GM19324 (cell line): ENCODE data around the gene CLCN7.
A peak's percentile ranks its signal among the peaks of the same experiment; 100 is the strongest.

Experiments
- ATAC-seq: cut with Tn5 transposase; IDR thresholded peaks from one replicate; pipeline ENCODE4 v1.9.1; 2021; ENCODE audit warnings: mild to moderate bottlenecking, moderate library complexity; ENCODE audit not compliant: unreplicated experiment, low FRiP score

CLCN7 gene

DNA sequence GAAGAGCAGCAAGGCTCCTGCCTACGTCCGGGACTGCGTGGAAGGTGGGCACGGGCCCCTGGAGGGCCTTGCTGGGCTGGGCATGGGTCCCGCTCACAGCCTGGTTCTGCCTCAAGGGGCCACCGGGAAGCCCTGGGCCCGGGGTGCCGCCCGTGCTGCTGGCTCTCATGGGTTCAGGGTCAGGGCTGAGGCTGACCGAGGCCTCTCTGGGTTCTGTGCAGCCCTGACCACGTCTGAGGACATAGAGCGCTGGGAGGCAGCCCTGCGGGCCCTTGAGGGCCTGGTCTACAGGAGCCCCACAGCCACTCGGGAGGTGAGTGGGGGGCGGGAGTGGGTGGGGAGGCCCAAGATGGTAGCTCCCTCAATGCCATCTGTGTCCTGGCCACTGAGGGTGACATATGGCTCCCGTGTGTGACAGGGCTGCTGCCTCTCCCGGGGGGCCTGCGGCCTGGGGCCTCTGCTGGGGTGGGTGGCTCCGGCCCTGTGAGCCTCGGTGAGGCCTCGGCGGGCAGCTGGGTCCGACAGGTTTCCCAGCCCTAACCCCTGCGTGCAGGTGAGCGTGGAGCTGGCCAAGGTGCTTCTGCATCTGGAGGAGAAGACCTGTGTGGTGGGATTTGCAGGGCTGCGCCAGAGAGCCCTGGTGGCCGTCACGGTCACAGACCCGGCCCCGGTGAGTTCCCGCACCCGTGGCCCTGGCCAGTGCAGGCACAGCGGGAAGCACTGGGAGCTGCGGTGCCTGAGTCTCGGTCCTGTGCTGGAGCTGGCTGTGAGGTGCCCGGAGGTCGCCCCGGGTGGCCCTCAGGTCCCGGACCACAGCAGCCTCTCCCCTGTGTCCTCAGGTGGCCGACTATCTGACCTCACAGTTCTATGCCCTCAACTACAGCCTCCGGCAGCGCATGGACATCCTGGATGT lies 27.5 kb upstream of the CLCN7 start:
- ATAC-seq, result no peak

DNA sequence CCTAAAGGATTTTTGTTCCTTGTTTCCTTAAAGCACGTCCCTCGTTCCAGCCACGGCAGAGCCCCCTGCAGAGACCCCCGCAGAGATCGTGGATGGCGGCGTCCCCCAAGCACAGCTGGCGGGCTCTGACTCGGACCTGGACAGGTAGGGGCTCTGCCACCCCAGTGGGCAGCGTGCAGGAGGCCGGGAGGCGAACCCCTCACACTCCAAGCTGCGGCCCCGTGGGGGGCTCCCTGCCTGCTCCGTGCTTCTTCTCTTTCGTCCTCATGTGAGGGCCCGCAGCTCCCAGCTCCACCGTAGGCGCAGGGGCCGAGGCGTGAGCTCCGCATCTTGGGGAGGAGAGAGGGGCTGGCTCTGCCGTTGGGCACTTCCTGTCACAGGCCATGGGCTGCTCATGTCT lies 26.8 kb upstream of the CLCN7 start:
- ATAC-seq, result no peak

DNA sequence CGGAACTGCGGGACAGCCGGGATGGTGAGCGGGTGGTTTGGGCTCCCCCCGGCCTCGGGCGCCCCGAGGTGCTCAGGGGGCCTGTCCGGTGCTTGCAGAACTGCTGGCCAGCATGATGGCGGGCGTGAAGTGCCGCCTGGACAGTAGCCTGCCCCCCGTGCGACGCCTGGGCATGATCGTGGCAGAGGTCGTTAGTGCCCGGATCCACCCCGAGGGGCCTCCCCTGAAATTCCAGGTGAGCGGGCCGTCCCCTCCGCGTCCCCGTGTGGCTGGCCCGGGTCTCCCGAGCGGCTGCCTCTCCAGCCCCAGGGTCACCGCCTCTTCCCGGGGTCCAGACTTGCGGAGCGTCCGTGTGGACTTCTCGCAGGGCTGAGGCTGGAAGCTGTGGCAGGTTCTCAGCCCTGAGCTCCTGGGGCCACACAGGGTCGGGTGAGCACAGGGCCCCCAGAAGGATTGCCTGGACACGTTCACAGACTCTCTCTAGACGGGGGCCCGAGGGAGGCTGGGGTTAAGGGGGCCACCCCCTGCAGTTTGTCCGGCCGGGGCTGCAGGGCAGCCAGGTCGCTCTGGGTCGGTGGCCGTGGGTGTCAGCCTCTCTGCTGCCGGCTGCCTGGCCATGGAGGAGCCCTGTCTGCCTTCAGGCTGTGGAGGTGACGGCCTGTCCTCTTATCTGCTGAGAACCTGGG lies 25.8 kb upstream of the CLCN7 start:
- ATAC-seq, result no peak

DNA sequence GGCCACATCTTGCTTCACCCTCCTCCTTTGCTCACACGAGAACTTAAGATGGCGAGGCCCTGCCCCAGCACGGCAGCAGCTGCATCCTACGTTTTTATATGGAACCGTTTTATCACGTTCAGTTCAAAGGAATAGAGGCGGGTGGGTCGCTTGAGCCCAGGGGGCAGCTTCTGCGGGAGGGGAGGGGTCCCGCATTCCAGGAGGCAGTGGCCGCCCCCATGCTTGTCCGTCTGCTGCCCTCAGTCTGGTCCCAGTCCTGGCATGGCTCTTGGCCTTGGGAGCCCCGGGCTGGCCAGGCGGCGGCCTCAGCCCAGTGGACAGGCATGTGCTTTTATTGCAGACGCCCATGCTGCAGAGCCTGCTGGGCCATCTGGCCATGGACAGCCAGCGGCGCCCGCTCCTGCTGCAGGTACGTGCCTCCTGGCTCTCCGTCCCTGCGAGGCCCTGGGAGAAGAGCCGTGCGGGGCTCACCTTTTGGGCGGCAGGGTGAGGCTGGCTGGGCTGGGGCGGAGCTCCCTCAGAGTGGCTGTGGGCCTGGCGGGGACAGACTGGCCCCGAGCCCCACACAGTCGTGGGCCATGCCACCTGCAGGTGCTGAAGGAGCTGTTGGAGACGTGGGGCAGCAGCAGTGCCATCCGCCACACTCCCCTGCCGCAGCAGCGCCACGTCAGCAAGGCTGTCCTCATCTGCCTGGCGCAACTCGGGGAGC lies 25.1 kb upstream of the CLCN7 start:
- no peak for ATAC-seq

DNA sequence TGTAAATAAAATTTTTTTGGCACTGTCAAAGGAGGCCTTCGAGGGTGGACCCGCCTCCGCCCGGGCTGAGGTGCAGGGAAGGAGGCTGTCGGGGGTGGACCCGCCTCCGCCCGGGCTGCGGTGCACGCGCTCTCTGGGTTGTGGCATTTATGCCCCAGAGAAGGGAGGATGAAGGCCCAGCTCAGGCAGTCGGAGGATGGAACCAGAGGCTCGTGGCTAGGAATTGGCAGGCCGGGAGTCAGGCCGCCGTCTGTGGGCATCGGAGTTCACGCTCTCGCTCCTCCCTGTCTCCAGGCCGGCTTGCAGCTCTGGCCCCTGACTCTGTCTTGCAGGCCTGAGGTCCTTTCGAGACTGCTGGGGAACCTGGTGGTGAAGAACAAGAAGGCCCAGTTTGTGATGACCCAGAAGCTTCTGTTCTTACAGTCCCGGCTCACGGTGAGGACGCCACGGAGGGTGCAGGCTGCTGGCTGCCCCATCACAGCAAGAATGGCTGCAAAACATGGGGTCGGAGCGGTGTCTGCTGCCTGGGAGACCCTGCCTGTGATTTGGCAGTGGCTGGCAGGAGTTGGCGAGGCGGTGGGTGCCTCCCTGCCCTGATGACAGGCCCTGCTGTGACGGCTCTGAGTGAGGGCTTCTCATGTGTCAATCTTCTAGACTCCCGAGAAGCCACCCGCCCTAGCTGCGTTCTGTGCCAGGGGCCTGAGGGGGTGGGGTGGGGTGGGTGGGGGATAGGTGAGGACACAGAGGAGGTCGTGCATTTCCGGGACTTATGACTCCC lies 24.3 kb upstream of the CLCN7 start:
- no peak for ATAC-seq

DNA sequence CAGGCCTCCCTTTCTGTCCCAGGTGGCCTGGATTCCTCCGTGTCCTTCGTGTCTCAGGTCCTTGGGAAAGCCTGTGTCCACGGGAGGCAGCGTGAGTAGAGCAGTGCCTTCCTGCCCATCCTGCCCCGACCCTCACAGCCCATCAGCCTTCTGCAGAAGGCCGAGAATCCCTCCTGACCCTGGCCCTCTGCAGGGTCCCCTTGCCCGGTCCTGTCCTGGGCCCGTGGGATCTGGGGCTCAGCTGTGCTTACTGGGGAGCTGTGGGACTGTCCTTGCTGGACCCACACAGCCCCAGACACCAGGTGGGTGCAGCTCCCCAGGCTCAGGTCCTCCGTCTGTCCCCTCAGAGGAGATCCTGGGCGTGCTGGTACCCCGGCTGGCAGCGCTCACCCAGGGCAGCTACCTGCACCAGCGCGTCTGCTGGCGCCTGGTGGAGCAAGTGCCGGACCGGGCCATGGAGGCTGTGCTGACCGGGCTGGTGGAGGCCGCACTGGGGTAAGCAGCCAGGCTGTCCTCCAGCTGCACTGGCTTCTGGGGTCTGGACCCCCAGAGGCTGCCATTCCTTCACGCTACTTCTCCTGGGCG lies 22.3 kb upstream of the CLCN7 start:
- ATAC-seq, result no peak

DNA sequence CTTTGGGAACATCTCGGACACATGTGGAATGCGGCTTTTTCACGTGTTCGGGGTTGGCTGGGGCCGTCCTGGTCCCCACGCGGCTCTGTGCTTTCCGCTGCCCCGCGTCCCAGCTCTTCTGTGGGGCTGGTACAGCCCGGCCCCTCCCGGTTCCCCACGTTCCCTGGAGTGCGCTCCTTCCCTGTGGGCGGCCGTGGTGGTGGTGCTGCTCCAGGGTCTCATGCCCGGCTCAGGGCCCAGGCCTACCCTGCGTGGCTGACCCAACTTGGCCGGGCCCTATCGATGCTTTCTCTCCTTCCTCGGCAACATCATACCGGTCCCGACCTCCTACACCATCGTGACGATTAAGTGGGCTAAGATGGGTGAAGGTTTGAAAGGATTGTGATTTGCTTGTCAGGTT lies 21.6 kb upstream of the CLCN7 start:
- no peak for ATAC-seq

DNA sequence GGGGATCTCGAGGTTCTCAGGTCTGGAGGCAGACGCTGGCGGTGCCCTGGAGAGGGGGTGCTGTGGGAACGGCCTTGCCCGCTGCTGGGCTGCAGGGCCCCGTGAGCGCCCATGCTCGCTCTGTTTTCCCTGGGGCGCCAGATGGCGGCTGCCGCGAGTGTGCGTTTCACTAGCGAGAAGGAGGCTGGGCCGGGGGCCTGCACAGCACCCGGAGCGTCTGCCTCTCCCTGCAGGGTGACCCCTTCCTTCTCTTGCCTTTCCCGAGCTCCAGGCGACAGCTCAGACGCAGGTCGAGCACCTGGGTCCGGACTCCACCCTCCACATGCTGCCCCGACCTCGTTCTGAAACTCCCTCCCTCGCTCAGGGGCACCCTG lies 21.0 kb upstream of the CLCN7 start:
- no peak for ATAC-seq

DNA sequence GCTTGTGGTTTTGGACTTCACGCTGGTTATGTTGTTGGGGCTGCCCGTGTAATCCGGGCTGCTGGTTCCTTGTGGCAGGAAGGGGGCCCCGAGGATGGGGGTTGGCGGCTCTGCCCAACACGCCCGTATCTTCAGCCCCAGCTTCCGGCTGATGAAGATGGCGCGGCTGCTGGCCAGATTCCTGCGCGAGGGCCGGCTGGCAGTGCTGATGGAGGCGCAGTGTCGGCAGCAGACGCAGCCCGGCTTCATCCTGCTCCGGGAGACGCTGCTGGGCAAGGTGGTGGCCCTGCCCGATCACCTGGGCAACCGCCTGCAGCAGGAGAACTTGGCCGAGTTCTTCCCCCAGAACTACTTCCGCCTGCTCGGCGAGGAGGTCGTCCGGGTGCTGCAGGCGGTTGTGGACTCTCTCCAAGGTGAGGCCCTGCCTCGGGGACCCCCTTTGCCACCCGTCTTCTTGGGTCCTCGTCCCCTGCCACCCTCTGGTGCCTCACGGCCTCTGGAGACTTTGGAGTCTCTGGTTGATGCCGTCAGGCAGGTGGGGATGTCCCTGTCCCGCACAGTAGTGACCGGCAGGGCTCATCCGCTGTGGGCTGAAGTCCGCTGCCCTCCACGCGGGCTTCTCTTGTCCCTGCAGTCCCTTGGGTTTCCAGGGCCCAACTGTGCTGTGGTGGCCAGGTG lies 20.5 kb upstream of the CLCN7 start:
- no peak for ATAC-seq

DNA sequence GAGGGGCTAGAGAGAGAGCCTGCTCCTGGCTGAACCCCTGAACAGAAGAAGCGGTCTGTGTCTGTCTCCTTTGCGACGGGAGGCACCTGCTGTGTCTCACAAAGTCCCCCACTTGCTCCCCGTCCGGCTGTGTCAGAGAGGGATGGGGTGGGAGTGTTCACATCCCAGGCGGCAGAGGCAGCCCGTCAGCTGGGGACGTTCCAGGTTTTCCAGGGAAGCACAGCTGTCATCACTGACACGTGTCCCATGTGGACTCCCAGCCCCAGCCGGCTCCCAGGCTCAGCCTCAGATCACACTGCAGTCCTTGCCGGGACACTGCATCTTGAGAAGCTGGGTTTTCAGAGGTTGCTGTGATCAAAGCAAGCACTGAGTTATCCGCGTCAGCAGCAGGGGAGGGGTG lies 19.9 kb upstream of the CLCN7 start:
- no peak for ATAC-seq

DNA sequence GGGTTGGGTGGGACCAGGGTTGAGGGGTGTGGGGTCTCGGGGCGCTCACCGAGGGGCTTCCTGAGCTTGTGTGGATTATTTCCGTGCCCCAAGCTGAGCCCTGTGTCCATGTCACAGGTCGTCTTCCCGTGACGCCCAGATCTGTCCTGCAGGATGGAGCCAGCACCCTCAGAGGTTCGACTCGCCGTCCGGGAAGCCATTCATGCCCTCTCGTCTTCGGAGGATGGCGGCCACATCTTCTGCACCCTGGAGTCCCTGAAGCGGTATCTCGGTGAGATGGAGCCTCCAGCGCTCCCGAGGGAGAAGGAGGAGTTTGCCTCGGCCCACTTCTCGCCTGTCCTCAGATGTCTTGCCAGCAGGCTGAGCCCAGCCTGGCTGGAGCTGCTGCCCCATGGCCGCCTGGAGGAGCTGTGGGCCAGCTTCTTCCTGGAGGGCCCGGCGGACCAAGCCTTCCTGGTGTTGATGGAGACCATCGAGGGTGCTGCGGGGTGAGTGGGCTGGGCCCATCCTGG lies 19.4 kb upstream of the CLCN7 start:
- no peak for ATAC-seq

DNA sequence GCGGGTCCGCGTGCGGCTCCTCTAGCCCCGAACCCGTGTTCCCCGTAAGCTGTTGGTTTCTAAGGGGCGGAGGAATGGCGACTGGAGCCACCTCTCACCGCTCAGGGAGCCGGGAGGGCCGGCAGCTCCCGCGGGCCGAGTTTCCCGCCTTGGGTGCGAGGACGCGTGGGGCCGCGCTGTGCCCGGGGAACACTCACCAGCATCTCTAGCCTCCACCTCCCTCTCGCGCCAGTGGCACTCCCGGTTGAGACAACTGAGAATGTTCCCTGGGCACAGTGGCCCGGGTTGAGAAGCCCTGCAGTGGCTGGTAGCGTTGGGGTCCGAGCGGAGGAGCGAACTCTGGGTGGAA lies 18.9 kb upstream of the CLCN7 start:
- no peak for ATAC-seq

DNA sequence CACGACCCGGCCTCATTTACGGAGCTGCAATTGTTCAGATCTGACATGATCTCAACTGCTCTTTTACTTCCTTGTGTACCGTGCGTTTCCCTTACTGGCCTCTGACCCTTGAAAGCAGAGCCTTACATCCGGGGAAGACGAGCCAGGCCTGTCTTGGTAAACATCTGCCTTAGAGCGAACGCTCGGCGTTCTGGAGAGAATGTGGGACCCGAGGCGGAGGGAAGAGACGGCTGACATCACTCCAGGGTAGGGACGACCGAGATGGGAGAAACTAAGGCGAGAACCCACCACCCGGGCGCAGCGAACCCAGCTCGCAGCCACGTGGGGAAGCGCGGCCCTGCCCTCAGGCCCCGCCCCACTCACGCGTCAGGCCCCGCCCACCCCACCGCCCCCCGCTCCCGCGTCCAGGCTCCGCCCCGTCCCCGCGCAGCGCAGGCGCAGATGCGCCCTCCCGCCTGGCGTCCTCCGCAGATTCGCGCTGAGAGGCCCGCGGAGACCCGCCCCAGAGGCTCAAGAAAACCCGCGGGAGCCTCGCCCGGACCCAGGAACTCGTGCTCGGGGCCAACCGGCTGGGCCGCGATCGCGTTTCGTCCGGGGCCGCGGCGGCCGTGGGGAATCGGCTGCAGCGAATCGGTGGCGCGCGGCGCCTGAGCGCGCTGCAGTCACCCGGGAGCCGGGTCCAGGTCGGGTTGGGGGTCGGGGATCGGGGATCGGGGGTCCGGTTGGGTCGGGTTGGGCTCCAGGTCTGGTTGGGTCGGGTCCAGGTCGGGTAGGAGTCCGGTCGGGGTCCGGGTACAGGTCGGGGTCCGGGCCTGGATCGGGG lies 18.3 kb upstream of the CLCN7 start, which contains the start of gene TELO2:
Gene TELO2 (plus strand): TSS at position 438 of the 823 bp plus-strand sequence. CDS start 922 bp downstream, outside the sequence.
- ATAC-seq, result peak; percentile 64

DNA sequence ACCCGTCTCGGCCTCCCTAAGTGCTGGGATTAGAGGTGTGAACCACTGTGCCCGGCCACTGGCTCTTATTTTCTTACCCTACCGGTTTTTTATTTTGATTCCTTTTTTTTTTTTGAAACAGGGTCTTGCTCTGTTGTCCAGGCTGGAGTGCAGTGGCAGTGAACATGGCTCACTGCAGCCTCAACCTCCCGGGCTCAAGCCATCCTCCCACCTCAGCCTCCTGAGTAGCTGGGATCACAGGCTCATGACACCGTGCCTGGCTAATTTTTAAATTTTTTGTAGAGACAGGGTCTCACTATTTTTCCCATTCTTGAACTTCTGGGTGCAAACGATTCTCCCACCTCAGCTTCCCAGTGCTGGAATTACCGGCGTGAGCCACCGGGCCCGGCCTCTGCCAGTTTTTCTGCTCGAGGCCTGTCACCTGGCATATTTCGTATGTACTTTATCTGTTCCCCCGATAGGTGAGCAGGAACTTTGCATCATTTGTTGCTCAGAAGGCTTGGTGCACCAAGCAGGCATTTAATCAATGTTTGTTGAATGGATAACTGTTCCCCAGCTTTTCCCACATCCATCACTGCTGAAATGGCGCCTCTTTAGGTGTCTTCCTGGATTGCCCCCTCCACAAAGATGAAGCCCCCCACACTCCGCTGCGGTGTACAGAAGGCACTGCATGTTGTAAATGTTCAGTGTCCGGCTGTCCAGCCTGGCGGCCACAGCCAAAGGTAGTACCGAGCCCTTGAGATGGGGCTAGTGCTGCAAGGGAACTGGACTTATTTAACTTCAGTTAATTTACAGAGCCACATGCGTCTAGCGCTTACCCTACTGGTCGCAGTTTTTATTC lies 17.5 kb upstream of the CLCN7 start:
- no peak for ATAC-seq

DNA sequence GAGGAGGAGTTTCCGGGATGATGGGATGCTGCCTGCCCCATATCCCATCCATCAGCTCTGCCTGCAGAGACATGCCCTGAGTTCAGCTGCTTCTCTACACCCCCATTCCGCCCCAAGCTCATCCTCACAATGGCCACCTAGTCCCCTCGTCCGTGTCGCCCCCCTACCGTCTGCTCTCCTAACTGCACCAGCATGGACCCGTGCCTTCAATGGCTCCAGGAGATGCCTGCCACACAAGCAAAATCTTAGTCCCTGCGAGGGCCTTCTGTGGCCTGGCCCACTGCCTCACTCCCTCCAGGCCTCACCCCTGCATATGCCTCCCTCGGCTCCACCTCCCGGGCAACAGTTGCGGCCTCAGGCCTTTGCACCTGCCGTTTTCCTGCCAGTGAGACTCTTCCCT lies 16.5 kb upstream of the CLCN7 start:
- ATAC-seq, result no peak

DNA sequence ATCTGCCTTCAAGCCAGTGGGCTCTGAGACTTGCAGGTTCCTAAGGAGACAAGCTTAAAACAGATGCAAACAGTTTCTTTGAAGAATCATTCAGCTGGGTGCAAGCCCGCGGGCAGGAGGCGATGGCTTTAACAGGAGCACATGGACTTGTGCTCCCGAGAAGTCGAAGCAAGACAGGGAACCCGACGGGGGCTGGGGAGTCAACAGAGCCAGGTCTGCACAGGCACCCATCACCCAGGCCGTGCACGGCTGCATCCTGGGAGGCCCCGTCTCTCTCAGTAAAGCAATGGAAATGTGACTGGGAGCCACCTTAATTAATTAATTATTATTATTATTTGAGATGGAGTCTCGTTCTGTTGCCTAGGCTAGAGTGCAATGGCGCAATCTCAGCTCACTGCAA lies 14.2 kb upstream of the CLCN7 start:
- no peak for ATAC-seq

DNA sequence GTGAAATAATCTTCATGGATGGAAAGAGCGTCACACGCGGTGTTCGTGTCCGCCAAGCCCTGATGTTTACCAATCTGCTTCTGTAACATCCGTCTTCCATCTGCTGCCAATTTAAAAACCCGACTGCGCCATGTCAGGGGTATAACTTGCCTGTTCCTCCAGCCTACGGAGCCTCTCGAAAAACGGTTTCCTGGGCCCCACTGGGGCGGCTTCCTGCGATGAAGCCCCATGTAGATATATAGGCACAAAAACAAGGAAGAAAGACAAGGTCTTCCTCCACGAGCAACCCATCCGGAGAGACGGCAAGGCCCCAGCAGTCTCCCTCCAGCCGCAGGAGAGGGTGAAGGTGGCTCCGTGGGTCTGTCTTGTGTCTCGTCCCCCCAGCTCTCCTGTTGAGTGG lies 13.8 kb upstream of the CLCN7 start, which contains the start of gene PTX4:
Gene PTX4 (minus strand): TSS at position 326 of the 400 bp plus-strand sequence. CDS start 35 bp downstream, at position 291.
- no peak for ATAC-seq
